Coronary artery (tissue), 2 donors: ENCODE measurements around the gene NTPCR.

Source experiments
- DNase-seq: peaks from one replicate; pipeline ENCODE4 v3.0.0-alpha.2; 2017; ENCODE audit warnings: low spot score
- H3K27ac ChIP-seq, 2 donors: fragments of 200-600 bp; sonication (generic); one replicate each; pipeline ENCODE4 v1.5.1; 2016 to 2019
- H3K4me3 ChIP-seq: fragments of 200-600 bp; sonication (generic); 2 replicates; pipeline ENCODE4 v1.5.1; 2016; ENCODE audit warnings: mild to moderate bottlenecking, moderate library complexity
- TF ChIP-seq, protein P1 (sequence below): fragments of 200-600 bp; sonication (generic); IDR thresholded peaks from one replicate; pipeline ENCODE4 v1.5.1; 2019; ENCODE audit warnings: antibody characterized with exemption

NTPCR gene

DNA sequence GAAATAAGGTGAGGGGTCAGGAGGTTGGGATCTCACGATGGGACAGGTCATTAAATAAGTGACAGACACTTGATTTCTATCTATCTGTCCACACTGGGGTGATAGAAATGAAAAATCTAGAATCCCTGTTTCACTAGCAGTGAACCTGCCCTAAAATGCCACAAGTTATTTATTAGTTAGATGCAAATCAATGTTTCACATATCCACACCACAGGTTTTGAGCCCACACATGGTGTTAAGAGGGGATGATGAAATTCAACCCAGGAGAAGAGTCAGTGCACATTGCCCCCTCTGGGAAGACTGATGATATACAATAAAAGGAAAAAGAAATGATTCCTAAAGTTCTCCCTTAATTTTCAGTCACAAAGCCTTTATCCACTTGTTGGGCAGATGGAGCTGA lies 10.1 kb upstream of the NTPCR start:
- TF ChIP-seq, protein P1, sequence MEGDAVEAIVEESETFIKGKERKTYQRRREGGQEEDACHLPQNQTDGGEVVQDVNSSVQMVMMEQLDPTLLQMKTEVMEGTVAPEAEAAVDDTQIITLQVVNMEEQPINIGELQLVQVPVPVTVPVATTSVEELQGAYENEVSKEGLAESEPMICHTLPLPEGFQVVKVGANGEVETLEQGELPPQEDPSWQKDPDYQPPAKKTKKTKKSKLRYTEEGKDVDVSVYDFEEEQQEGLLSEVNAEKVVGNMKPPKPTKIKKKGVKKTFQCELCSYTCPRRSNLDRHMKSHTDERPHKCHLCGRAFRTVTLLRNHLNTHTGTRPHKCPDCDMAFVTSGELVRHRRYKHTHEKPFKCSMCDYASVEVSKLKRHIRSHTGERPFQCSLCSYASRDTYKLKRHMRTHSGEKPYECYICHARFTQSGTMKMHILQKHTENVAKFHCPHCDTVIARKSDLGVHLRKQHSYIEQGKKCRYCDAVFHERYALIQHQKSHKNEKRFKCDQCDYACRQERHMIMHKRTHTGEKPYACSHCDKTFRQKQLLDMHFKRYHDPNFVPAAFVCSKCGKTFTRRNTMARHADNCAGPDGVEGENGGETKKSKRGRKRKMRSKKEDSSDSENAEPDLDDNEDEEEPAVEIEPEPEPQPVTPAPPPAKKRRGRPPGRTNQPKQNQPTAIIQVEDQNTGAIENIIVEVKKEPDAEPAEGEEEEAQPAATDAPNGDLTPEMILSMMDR = no peak
- DNase-seq = no peak
- Histone ChIP-seq H3K27ac (no peak overlapping the region), H3K4me3 (no peak overlapping the region)

DNA sequence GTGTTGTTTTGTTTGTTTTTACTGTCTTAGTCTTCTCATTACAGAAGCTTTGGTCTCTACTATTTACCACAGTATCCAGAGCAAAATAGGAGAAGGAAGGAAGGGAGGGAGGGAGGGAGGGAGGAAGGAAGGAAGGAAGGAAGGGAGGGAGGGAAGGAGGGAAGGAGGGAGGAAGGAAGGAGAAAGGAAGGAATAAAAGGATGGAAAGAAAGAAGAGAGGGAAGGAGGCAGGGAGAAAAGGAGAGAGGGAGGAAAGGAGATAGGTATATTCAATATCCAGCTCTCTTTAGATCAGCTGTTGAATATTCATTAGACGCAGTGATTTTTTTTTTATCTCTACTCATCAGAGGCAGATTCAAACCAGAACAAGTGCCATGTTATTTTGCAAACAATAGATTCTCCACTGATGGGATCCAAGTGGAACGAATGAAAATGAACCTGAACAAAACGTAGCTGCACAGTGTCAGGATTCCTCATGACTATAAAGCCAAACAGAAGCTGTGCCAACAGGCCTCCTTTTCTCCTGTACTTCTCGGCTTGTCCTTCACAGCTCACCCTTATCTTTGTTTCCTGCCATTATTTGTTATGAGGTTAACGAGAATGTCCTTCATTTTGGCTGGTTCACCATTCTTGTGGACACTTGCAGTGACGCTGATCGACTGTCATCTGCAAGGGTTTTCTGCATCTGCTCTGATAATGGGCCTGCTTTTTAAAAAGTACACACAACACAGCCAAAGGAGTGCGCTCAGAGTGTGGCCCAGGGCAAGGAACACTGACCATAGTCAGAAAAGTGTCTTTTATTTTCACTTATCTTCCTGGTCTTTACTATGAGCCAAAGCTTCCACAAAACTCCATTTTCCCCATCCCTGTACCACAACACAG lies 7.8 kb upstream of the NTPCR start:
- Histone ChIP-seq H3K4me3 (no peak overlapping the region), H3K27ac (no peak overlapping the region)
- TF ChIP-seq, protein P1 = no peak
- DNase-seq = no peak

DNA sequence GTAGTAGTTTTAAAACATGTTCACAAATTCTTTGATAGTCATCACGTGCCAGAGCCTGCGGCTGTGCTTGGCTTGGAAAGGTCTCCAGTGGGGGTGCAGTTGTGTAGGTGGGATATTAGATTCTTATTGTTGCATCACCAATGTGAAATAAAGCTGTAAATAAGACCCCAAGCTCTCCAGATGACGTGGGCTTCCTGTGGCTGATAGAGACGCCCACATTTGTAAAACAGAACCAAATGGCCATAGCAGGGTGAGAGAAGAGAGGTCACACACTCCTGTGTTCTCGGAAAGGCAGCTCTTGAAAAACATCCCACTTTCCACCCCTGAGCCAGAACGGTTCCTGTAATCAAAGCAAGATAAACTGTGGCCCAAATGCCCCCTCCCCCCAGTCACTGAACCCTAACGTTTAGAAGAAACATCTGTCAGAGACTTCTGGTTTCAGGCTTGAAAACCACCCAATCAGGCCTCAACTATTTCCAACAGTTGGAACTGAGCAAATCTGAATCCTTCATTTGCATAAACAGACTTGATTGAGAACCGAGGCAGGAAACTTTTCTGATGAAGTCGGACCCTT lies 6.6 kb upstream of the NTPCR start:
- no peak overlapping the region for H3K4me3 ChIP-seq
- H3K27ac ChIP-seq = no peak overlapping the region
- TF ChIP-seq, protein P1 = no peak
- DNase-seq = no peak

DNA sequence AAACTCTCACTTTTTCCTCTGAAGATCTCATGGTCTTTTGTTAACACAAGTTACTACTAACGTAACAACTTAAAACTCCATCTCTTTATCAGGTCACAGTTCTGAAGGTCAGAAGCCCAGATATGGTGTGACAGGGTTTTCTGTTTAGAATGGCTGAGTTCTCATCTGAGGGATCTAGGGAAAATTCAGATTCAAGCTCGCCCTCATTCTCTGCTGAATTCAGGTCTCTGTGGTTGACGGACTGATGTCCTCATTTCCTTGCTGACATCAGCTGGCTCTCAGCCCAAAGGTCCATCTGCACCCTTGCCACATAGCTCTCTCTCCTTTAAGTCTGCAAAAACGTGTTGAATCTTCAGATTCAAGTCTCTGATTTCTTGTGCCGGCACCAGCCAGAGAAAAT lies 6.1 kb upstream of the NTPCR start:
- TF ChIP-seq, protein P1 = no peak
- H3K27ac ChIP-seq = no peak overlapping the region
- H3K4me3 ChIP-seq = no peak overlapping the region
- DNase-seq = no peak

DNA sequence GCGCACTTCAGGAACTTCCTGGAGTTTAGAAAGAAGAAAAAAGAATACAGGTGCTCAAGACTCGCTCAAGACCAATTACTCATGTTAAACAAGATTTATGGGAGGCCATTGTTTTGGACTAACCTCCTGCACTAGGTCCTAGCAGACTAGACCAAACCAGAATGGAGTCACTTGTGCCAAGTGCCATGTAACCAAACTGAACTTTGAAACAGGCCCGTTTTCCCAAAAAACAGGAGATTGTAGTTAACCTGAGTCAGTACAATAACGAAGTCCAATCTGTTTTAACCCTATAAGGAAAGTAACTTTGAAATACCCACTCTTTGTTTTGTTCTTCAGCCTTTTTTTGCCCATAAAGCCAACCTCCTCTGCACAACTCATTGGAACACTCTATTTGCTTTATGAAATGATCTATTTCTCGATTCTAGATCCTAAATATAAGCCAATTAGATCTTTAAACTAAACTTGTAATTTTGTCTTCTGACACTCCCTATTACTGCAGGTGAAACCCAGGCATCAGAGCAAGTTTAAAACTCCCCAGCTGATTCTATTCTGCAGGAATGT lies 695 bp upstream of the NTPCR start:
- TF ChIP-seq, protein P1 = no peak
- DNase-seq = no peak
- Histone ChIP-seq H3K4me3 (peak overlapping the region; percentile 95), H3K27ac (peak overlapping the region; percentile 62 to 88)

DNA sequence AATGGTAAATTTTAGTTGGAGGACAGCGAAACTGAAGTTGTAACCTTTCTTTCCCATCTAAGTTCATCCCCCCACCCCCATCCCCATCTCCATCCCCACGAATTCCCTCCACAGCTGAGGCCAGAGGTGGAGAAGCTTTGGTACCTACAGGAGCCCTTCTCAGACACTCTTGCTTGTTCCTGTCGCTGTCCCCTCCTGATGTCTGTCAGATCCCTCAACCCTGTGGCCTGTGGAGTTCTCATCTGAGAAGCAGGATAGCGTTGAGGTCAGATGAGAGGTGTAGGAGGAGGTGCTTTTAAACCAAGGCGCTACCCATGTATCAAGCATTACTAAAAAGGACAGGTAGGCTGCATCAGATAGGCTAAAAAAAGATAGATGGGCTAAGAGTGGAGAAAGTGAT lies 769 bp downstream of the NTPCR start:
- Histone ChIP-seq H3K4me3 (peak overlapping the region; percentile 95), H3K27ac (no peak overlapping the region)
- TF ChIP-seq, protein P1 = no peak
- DNase-seq = no peak

DNA sequence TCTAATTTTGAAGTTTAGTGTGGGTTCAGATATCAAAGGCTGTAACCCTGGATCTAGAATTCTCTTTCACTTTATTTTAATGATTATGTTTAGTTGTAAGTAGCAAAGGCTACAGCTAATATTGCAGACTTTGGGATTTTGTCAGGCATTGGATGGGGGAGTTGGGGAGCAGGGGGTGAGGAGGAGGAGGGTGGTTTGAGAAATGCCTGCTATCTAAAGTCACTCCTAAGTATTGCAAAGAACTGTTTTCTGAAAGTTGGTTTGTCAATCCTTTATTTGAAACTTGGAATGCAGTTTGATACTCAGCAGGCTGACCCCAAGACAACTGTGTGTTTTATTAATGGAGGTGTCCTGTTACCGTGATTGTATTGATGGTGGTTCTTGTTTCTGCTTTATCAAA lies 1.2 kb downstream of the NTPCR start:
- H3K4me3 ChIP-seq = peak overlapping the region; percentile 95
- DNase-seq = no peak
- no peak overlapping the region for H3K27ac ChIP-seq
- TF ChIP-seq, protein P1 = no peak
